Body of pancreas (tissue), 4 donors: ENCODE measurements around the gene TMEM43.

ENCODE experiments used
- CTCF ChIP-seq, 7 experiments: fragments of 450-650 bp in 4 of 7; fragments of 200-600 bp in 3 of 7; sonication (generic) in 3 of 7; IDR thresholded peaks; one replicate each; pipeline ENCODE4 v1.5.1; 2016 to 2019; ENCODE audit warnings: antibody characterized with exemption in 7 of 7
- POLR2A ChIP-seq, 3 donors: fragments of 450-650 bp; IDR thresholded peaks; one replicate each; pipeline ENCODE4 v1.6.1; 2016; ENCODE audit warnings: antibody characterized with exemption in 3 of 3, mild to moderate bottlenecking in 2 of 3

- no peak for TF ChIP-seq POLR2A (IDR thresholded peaks at IDR 0.05)
- no peak for TF ChIP-seq CTCF (IDR thresholded peaks at IDR 0.05)
These were observed 5.2 kb upstream of the TMEM43 start for GRCh38 chr3:14119651-14120050.
